SU-DHL-6 (cell line): ENCODE measurements around the gene GID4.

Source experiments
- CTCF ChIP-seq: fragments of 200-600 bp; sonication (generic); IDR thresholded peaks from one replicate; pipeline ENCODE4 v1.5.1; 2017; ENCODE audit warnings: antibody characterized with exemption, mild to moderate bottlenecking, low read length, moderate library complexity; ENCODE audit not compliant: insufficient read depth, poor library complexity, severe bottlenecking
- EZH2phosphoT487 ChIP-seq: fragments of 200-600 bp; sonication (generic), shearing (Covaris generic); conservative IDR thresholded peaks from 2 replicates; pipeline ENCODE4 v1.6.1; 2018; ENCODE audit warnings: mild to moderate bottlenecking, antibody characterized with exemption, low read length, moderate library complexity, mixed read lengths

- TF ChIP-seq CTCF (no peak), EZH2phosphoT487 (no peak)
These were observed 5.4 kb downstream of the GID4 start for GRCh38 chr17:18044609-18045008.
